CD4-positive, alpha-beta T cell treated with Interleukin-15 for 4 hours (primary cell): ENCODE results near the gene NRXN3.

Source experiments
- DNase-seq: peaks from one replicate; pipeline ENCODE4 v3.0.0-alpha.2; 2020; ENCODE audit warnings: low spot score

The NRXN3 gene

GRCh38 chr14:79698298-79698711 is 1528.1 kb downstream of the NRXN3 start:
- DNase-seq = no peak

DNA sequence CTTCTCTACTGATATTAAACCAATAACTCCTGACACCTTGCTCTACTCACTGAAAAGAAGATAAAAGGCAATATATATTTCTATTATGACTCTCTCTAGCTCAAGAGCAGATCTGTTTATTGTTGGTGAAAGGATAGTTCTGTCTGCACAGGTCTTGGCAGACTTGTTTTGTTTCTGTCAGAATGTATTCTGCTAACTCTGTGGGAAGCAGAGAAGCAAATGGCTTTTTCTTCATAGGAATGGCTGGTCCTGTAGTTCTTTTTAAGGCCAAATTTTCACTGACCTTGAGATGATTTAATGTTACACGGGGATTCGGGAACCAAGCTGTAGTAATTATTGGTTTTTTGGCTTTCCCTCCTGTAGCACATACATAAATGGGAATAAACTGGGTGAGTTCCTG is 1529.0 kb downstream of the NRXN3 start:
- DNase-seq = no peak

GRCh38 chr14:79701371-79701770 is 1531.2 kb downstream of the NRXN3 start:
- DNase-seq = no peak

- no peak for DNase-seq
Measured at GRCh38 chr14:79702197-79702596, 1532.0 kb downstream of the NRXN3 start.

DNA sequence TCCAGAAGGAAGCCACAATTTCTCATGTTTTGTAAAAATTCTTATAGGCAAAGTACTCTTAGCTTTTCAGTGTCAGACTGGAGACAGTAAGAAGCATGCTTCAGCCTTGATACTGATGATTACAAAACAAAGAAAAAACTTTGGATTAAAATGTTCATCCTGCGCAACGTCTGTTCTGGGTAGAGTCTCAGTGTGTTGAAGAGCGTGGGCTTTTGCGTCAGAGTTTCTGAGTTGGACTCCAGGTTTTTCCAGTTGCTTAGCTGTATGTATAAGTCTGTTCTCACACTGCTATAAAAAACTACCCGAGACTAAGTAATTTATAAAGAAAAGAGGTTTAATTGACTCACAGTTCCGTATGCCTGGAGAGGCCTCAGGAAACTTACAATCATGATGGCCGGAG is 1533.0 kb downstream of the NRXN3 start:
- no peak for DNase-seq

GRCh38 chr14:79704041-79704807 is 1534.1 kb downstream of the NRXN3 start:
- no peak for DNase-seq

GRCh38 chr14:79705126-79705894 is 1535.1 kb downstream of the NRXN3 start:
- DNase-seq = no peak

- DNase-seq = no peak
Measured at GRCh38 chr14:79706382-79706781, 1536.2 kb downstream of the NRXN3 start.

- no peak for DNase-seq
Measured at GRCh38 chr14:79708426-79709388, 1538.5 kb downstream of the NRXN3 start.

GRCh38 chr14:79709573-79709972 is 1539.4 kb downstream of the NRXN3 start:
- DNase-seq = no peak

GRCh38 chr14:79712302-79712950 is 1542.3 kb downstream of the NRXN3 start:
- DNase-seq = no peak

DNA sequence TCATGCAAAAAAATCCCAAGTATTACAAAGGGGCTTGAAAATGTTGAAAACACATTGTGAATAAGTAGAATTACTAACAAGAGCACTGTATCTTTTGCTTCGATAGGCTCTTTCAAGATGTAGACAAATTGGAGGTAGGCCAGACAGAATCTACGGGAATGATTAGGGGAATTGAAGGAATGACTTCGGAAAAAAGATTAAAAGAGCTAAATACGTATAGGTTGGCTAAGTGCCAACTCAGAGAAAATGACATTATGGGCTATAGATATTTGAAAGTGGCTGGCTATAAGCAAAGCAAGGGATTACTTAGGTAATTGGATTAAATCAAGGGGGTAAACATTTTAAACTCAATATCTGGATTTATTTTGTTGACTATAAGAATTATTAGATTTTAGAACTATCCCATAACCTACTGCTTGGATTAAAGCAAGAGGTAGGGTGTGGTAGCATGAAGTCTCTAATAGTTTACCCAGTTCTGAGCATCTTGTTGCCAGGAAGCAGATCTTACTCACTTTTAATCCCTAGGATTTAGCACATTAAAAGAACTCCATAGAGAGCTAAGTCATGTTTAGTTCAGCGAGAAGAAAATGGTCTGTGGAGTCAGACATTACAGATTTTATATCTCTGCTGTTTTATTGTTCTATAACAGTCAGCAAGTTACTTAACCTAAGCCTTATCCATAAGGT is 1551.4 kb downstream of the NRXN3 start:
- no peak for DNase-seq

GRCh38 chr14:79724934-79725717 is 1555.0 kb downstream of the NRXN3 start:
- no peak for DNase-seq

- DNase-seq = no peak
Measured at GRCh38 chr14:79727900-79728299, 1557.7 kb downstream of the NRXN3 start.

DNA sequence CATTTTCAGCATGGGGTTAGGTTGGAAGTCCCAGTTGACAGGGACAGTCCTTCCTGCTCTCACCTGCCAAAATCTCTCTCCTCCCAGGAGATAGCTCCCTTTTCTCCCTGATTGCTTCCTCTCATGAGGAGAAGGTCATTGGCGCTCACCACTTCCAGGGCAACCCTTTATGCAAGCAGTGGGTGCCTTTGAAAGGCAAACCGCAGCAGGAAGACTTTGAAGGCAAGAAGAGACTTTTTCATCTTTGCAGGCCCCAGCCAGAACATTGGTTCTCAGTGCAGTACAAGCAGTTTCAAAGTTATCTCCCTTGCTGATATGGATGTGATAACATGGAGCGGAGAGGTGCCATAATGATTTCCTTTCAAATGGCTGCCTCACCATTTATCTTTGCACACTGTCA is 1558.2 kb downstream of the NRXN3 start:
- DNase-seq = no peak

- DNase-seq = no peak
Measured at GRCh38 chr14:79729731-79730130, 1559.6 kb downstream of the NRXN3 start.

- DNase-seq = no peak
Measured at GRCh38 chr14:79730196-79730595, 1560.0 kb downstream of the NRXN3 start.

DNA sequence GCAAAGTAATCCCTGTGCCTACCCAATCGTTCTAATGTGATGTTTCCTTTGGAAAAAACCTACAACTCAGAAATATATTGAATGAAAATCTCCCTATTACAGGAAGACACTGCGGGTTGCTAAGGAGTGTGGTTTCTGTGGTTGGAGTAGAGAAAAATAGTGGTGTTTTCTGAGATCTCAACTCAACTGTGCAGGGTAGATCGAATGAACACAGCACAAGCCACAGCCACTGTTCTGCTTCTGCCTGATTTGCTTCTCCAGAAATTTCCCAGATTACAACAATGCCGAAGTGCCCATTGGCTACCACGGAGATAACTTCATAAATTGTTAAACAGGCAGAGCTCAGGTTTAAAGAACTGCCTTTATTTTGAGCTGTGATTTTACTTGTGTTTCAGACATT is 1560.8 kb downstream of the NRXN3 start:
- no peak for DNase-seq

GRCh38 chr14:79732911-79733655 is 1562.9 kb downstream of the NRXN3 start:
- DNase-seq = no peak

DNA sequence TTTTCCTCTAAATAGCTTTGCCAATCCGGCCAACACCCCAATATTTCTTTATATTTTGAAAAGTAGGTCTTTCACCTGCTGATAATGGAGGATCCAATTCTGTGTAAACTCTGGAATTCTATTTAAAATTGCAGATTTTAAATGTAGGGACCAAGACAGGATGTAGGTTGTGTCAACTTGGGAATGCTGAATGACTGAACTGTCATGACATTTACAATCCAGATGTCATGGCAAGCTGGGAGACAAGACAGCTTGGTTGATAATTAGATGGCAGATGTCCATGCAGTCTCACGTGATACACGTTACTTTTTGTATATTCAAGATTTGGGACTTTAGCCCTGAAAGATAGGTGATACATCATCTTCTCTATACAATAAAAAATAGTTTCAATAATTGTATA is 1564.0 kb downstream of the NRXN3 start:
- no peak for DNase-seq
